ENCODE measurements around the gene KPNB1.

GRCh38 chr17:47670064-47670463, 20.3 kb downstream of the KPNB1 start:
- TF ChIP-seq NFRKB (IDR thresholded peaks at IDR 0.05) (no peak), FOXK2 (IDR thresholded peaks at IDR 0.05) (no peak), SUZ12 (IDR thresholded peaks at IDR 0.05) (no peak), PKNOX1 (IDR thresholded peaks at IDR 0.05) (no peak), BHLHE40 (IDR thresholded peaks at IDR 0.05; ENCODE audit: borderline replicate concordance) (no peak), ELF4 (IDR thresholded peaks at IDR 0.05) (no peak), ARNT (IDR thresholded peaks at IDR 0.05) (no peak), FOXM1 (IDR thresholded peaks at IDR 0.05; ENCODE audit: borderline replicate concordance) (no peak)
